SH-SY5Y (cell line): ENCODE results near the gene INF2.

Source experiments
- GATA2 ChIP-seq: IDR thresholded peaks from 2 replicates; pipeline ENCODE4 v1.6.1; 2011; ENCODE audit warnings: mild to moderate bottlenecking, low read depth, low read length
- GATA3 ChIP-seq: IDR thresholded peaks from 2 replicates; pipeline ENCODE4 v1.6.1; 2011; ENCODE audit warnings: low read depth, mild to moderate bottlenecking, low read length, moderate library complexity

- TF ChIP-seq GATA2: no peak
- TF ChIP-seq GATA3: no peak
Observed at GRCh38 chr14:104756477-104757237, 67.2 kb downstream of the INF2 start.
